ENCODE data around the gene RFX2. TPM values are rescaled to one million over a fixed set of nuclear protein-coding genes. Genes with fewer than 3 reads are reported as not detected.

The RFX2 gene
- total RNA-seq, 1 experiment from 2014 or later = 10.5 TPM

DNA sequence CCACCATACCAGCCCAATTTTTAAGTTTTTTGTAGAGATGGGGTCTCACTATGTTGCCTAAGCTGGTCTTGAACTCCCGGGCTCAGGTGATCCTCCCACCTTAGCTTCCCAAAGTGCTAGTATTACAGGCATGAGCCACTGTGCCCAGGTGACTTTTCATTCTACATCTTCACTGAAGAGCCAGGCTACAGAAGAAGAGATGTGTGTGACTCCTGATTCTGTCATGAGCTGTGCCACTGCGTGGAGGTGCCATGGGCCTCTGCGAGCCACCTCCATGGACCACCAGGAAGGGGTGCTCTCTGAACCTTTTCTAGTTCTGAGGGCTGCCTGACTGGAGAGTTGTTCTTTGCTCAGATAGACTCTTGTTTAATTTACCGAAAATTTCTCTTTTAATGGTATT, 75.8 kb downstream of the RFX2 start:
- Histone ChIP-seq H3F3A (ENCODE audit: low read length, unreplicated experiment) (no peaks in the 10 kb centered on the region), H3K9ac (ENCODE audit: low read length) (no peak overlapping the region), H3K79me2 (ENCODE audit: low read length) (no peaks in the 10 kb centered on the region), H3K4me1 (ENCODE audit: insufficient read depth, low read length) (no peaks in the 10 kb centered on the region), H4K20me1 (ENCODE audit: low read length) (no peaks in the 10 kb centered on the region), H3K4me2 (ENCODE audit: low read length) (no peak overlapping the region), H3K4me3 (ENCODE audit: low read length) (no peak overlapping the region), H3K27me3 (ENCODE audit: low read length) (no peaks in the 10 kb centered on the region), H3K27ac (ENCODE audit: low read length) (no peak overlapping the region), H3K36me3 (ENCODE audit: low read depth, low read length) (peaks cover 4% of the 10 kb centered on the region; the same call in 1 of the 2 replicates), H3K9me2 (replicated peaks; ENCODE audit: low read length) (no peaks in the 10 kb centered on the region), H2AFZ (ENCODE audit: low read length) (no peak overlapping the region), H3K9me3 (ENCODE audit: low read length) (no peaks in the 10 kb centered on the region)
- TF ChIP-seq EZH2phosphoT487 (IDR thresholded peaks at IDR 0.05; ENCODE audit: borderline replicate concordance, low read length) (no peak), CTCF (conservative IDR thresholded peaks at IDR 0.05; ENCODE audit: low read depth, low read length) (no peak), EZH2 (IDR thresholded peaks at IDR 0.05; ENCODE audit: low read length, unreplicated experiment) (no peak)
- POLR2A ChIA-PET (ENCODE audit: unreplicated experiment) = no interaction called here
- no TSS peak for BruUV-seq (replicated peaks)
- CTCF ChIA-PET = no interaction called here
- intact Hi-C loops (cut with micrococcal nuclease) = no loop called here
- no peak for DNase-seq
- no peak for ATAC-seq

- Histone ChIP-seq H3K9ac (ENCODE audit: low read length) (no peak overlapping the region), H3K27ac (ENCODE audit: low read length) (no peak overlapping the region), H3K4me3 (ENCODE audit: low read length) (no peak overlapping the region), H4K20me1 (ENCODE audit: low read length) (no peaks in the 10 kb centered on the region), H3K4me2 (ENCODE audit: low read length) (no peak overlapping the region), H3F3A (ENCODE audit: low read length, unreplicated experiment) (no peaks in the 10 kb centered on the region), H3K27me3 (ENCODE audit: low read length) (no peaks in the 10 kb centered on the region), H3K79me2 (ENCODE audit: low read length) (no peaks in the 10 kb centered on the region), H3K36me3 (ENCODE audit: low read depth, low read length) (peaks cover 4% of the 10 kb centered on the region; the same call in 1 of the 2 replicates), H2AFZ (ENCODE audit: low read length) (no peak overlapping the region), H3K9me3 (ENCODE audit: low read length) (no peaks in the 10 kb centered on the region), H3K4me1 (ENCODE audit: insufficient read depth, low read length) (no peaks in the 10 kb centered on the region), H3K9me2 (replicated peaks; ENCODE audit: low read length) (no peaks in the 10 kb centered on the region)
- TF ChIP-seq CTCF (conservative IDR thresholded peaks at IDR 0.05; ENCODE audit: low read depth, low read length) (no peak), EZH2phosphoT487 (IDR thresholded peaks at IDR 0.05; ENCODE audit: borderline replicate concordance, low read length) (no peak), EZH2 (IDR thresholded peaks at IDR 0.05; ENCODE audit: low read length, unreplicated experiment) (no peak)
- CTCF ChIA-PET = no interaction called here
- POLR2A ChIA-PET (ENCODE audit: unreplicated experiment) = interaction anchor here (0.7 kb wide), 1 partner anchor 96 kb away, joined by 3 read pairs; no protein-coding TSS in a partner anchor
- DNase-seq (no peak), ATAC-seq (no peak)
- BruUV-seq (replicated peaks) = no TSS peak
- intact Hi-C loops (cut with micrococcal nuclease) = no loop called here
Observed at GRCh38 chr19:6033744-6034264, 76.5 kb downstream of the RFX2 start.

DNA sequence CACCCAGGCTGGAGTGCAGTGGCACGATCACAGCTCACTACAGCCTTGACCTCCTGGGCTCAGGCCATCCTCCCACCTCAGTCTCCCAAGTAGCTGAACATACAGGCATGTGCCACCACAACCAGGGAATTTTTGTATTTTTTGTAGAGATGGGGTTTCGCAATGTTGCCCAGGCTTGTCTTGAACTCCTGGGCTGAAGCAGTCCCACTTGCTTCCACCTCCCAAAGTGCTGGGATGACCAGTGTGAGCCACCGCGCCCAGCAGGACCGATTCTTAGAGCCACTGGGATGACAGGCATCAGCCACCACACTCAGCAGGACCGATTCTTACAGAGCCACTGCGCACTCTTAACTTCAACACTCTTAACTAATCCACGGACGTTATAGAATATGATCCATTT, 77.5 kb downstream of the RFX2 start:
- intact Hi-C loops (cut with micrococcal nuclease) = no loop called here
- POLR2A ChIA-PET (ENCODE audit: unreplicated experiment) = no interaction called here
- Histone ChIP-seq H3K27me3 (ENCODE audit: low read length) (no peaks in the 10 kb centered on the region), H3K9me3 (ENCODE audit: low read length) (no peaks in the 10 kb centered on the region), H3K27ac (ENCODE audit: low read length) (no peak overlapping the region), H3K4me3 (ENCODE audit: low read length) (no peak overlapping the region), H3K36me3 (ENCODE audit: low read depth, low read length) (peaks cover 4% of the 10 kb centered on the region; the same call in 1 of the 2 replicates), H3K9ac (ENCODE audit: low read length) (no peak overlapping the region), H2AFZ (ENCODE audit: low read length) (no peak overlapping the region), H4K20me1 (ENCODE audit: low read length) (no peaks in the 10 kb centered on the region), H3K79me2 (ENCODE audit: low read length) (no peaks in the 10 kb centered on the region), H3K4me1 (ENCODE audit: insufficient read depth, low read length) (no peaks in the 10 kb centered on the region), H3F3A (ENCODE audit: low read length, unreplicated experiment) (no peaks in the 10 kb centered on the region), H3K9me2 (replicated peaks; ENCODE audit: low read length) (no peaks in the 10 kb centered on the region), H3K4me2 (ENCODE audit: low read length) (no peak overlapping the region)
- no peak for ATAC-seq
- no peak for DNase-seq
- no TSS peak for BruUV-seq (replicated peaks)
- CTCF ChIA-PET = no interaction called here
- TF ChIP-seq EZH2 (IDR thresholded peaks at IDR 0.05; ENCODE audit: low read length, unreplicated experiment) = no peak
- TF ChIP-seq CTCF (conservative IDR thresholded peaks at IDR 0.05; ENCODE audit: low read depth, low read length) = no peak
- TF ChIP-seq EZH2phosphoT487 (IDR thresholded peaks at IDR 0.05; ENCODE audit: borderline replicate concordance, low read length) = no peak

Data from PC-3 (cell line).